Gastrocnemius medialis (tissue), 4 donors: ENCODE results near the gene COPG1.

ENCODE experiments used
- POLR2A ChIP-seq, 2 donors: fragments of 450-650 bp; IDR thresholded peaks; one replicate each; pipeline ENCODE4 v1.6.1; 2017; ENCODE audit warnings: antibody characterized with exemption in 2 of 2, mild to moderate bottlenecking in 2 of 2, moderate library complexity in 2 of 2
- TF ChIP-seq, protein P1 (sequence below), 5 experiments: fragments of 450-650 bp in 3 of 5; fragments of 200-600 bp in 2 of 5; sonication (generic) in 2 of 5; IDR thresholded peaks in 4 of 5; conservative IDR thresholded peaks in 1 of 5; 1 replicate in 4 of 5; 2 replicates in 1 of 5; pipeline ENCODE4 v1.5.1; 2016 to 2019; ENCODE audit warnings: antibody characterized with exemption in 5 of 5, mild to moderate bottlenecking in 3 of 5, moderate library complexity in 3 of 5

DNA sequence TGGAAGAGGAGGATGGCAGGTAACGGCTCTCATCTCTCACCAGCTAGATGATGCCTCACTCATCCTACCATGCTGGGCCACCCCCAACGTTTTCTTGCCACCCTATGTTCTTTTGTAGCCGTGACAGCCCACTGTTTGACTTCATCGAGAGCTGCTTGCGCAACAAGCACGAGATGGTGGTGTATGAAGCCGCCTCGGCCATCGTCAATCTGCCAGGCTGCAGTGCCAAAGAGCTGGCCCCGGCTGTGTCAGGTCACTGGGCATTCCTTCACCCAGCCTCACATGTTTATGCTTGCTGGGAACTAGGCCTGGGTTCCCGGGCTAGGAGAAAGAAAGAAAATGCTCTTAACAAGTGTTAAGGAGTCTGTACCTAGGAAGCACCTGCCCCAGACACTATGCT, 8.2 kb downstream of the COPG1 start:
- TF ChIP-seq POLR2A (IDR thresholded peaks at IDR 0.05), result no peak
- TF ChIP-seq, protein P1, sequence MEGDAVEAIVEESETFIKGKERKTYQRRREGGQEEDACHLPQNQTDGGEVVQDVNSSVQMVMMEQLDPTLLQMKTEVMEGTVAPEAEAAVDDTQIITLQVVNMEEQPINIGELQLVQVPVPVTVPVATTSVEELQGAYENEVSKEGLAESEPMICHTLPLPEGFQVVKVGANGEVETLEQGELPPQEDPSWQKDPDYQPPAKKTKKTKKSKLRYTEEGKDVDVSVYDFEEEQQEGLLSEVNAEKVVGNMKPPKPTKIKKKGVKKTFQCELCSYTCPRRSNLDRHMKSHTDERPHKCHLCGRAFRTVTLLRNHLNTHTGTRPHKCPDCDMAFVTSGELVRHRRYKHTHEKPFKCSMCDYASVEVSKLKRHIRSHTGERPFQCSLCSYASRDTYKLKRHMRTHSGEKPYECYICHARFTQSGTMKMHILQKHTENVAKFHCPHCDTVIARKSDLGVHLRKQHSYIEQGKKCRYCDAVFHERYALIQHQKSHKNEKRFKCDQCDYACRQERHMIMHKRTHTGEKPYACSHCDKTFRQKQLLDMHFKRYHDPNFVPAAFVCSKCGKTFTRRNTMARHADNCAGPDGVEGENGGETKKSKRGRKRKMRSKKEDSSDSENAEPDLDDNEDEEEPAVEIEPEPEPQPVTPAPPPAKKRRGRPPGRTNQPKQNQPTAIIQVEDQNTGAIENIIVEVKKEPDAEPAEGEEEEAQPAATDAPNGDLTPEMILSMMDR (IDR thresholded peaks at IDR 0.05 in 4 of 5, conservative IDR thresholded peaks at IDR 0.05 in 1 of 5), result no peak
